ENCODE measurements around the gene LATS2. TPM values are rescaled to one million over a fixed set of nuclear protein-coding genes. Genes with fewer than 3 reads are reported as not detected.
"Not testable (repeated sequence)": the region's sequence is repeated elsewhere in the genome, so short reads cannot be mapped to it uniquely, and the experiment has no call there.

Gene LATS2
- total RNA-seq, 4 donors from 2014 or later: 13.2 to 27.6 (median 21.1) TPM

DNA sequence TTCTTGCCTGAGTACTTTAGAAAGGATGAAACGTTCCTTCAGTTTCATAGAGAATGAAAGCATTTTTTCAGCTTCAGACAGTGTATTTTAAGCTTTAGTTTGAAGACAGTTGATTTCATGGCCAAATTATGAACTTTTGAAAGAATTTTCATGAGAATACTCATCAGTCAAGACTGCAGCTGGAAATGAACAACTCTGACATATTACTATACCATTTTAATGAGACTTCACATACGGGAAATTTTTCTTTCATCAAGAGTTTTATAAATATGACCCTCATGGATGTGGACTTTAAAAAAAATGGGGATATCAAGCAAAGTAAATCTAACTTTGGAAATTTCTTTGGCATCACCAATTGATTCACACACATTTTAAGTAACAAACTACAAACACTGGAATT, 6.4 kb downstream of the LATS2 start:
- 20 to 23% methylated on average over 2 of the region's 2 CpGs for WGBS, 2 donors
- no peak overlapping the region for H3K4me3 ChIP-seq (ENCODE audit: low read depth, poor library complexity, severe bottlenecking)
- TF ChIP-seq CTCF (IDR thresholded peaks at IDR 0.05): no peak
- no peak for TF ChIP-seq POLR2A (IDR thresholded peaks at IDR 0.05)
- DNase-seq (ENCODE audit: low spot score in 2 of 2): no peak
- intact Hi-C loops (cut with DNase I; ENCODE audit: low total_unique reads): no loop called here

DNA sequence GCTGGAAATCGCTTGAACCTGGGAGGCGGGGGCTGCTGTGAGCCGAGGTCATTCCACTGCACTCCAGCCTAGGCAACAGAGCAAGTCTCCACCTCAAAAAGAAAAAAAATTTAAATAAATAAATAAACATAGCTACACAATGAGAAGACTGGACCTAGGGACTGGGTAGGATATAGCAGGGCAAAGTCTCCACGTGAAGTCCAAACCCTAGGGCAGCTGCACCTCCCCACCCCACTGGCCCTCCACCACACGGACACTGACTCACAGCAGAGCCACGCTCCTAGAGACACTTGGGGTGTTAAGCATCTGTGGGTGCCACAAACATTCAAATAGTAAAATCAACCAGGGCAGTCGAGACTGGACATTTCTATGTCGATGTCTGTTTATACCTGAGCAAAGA, 7.1 kb downstream of the LATS2 start:
- intact Hi-C loops (cut with DNase I; ENCODE audit: low total_unique reads): no loop called here
- TF ChIP-seq POLR2A (IDR thresholded peaks at IDR 0.05) (no peak), CTCF (IDR thresholded peaks at IDR 0.05) (no peak)
- 87 to 91% methylated on average over 8 of the region's 8 CpGs for WGBS, 2 donors
- H3K4me3 ChIP-seq (ENCODE audit: low read depth, poor library complexity, severe bottlenecking): no peak overlapping the region
- peak in 1 of 2 donors; percentile 73 for DNase-seq (ENCODE audit: low spot score in 2 of 2)

DNA sequence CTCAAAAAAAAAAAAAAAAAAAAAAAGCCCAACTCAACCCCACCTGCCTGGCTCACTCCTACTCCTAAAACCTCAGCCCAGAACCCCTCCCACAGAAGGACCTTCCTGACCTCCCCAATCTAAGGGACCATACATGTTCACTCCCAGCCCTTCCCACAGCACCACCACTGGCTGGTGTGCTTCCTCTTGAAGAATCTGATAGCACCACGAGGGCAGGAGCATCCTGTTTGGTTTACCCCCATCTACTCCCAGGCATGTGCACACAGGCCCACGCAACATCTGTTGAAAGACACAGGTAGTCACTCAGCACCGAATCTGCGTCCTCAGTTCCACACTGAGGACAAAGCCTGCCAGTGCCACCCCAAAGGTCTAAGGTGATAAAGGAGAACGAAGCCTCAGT, 8.2 kb downstream of the LATS2 start:
- H3K4me3 ChIP-seq (ENCODE audit: low read depth, poor library complexity, severe bottlenecking): no peak overlapping the region
- no peak for TF ChIP-seq CTCF (IDR thresholded peaks at IDR 0.05)
- TF ChIP-seq POLR2A (IDR thresholded peaks at IDR 0.05): no peak
- intact Hi-C loops (cut with DNase I; ENCODE audit: low total_unique reads): no loop called here
- WGBS, 2 donors: 74 to 86% methylated on average over 5 of the region's 5 CpGs
- peak in 1 of 2 donors; percentile 37 for DNase-seq (ENCODE audit: low spot score in 2 of 2)

DNA sequence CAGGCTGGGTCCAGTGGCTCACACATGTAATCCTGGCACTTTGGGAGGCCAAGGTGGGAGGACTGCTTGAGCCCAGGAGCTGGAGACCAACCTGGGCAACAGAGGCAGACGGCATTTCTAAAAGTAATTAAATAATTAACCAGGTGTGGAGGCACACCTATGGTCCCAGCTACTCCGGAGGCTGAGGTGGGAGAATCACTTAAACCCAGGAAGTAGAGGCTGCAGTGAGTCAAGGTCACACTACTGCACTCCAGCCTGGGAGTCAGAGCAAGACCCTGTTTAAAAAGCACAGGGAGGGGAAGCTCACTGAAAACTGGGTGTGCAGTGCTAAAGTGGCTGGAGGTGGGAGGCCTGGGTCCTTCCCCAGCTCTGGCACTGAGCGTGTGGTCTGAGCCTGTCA, 9.7 kb downstream of the LATS2 start:
- TF ChIP-seq CTCF (IDR thresholded peaks at IDR 0.05): no peak
- TF ChIP-seq POLR2A (IDR thresholded peaks at IDR 0.05): no peak
- no peak for DNase-seq (ENCODE audit: low spot score in 2 of 2)
- no peak overlapping the region for H3K4me3 ChIP-seq (ENCODE audit: low read depth, poor library complexity, severe bottlenecking)
- 93 to 94% methylated on average over 3 of the region's 3 CpGs for WGBS, 2 donors
- intact Hi-C loops (cut with DNase I; ENCODE audit: low total_unique reads): no loop called here

GRCh38 chr13:21050288-21051197, 10.8 kb downstream of the LATS2 start:
- intact Hi-C loops (cut with DNase I; ENCODE audit: low total_unique reads): no loop called here
- H3K4me3 ChIP-seq (ENCODE audit: low read depth, poor library complexity, severe bottlenecking): no peak overlapping the region
- no peak for DNase-seq (ENCODE audit: low spot score in 2 of 2)
- TF ChIP-seq CTCF (IDR thresholded peaks at IDR 0.05): no peak
- no peak for TF ChIP-seq POLR2A (IDR thresholded peaks at IDR 0.05)
- WGBS, 2 donors: 94 to 95% methylated on average over 16 of the region's 16 CpGs

DNA sequence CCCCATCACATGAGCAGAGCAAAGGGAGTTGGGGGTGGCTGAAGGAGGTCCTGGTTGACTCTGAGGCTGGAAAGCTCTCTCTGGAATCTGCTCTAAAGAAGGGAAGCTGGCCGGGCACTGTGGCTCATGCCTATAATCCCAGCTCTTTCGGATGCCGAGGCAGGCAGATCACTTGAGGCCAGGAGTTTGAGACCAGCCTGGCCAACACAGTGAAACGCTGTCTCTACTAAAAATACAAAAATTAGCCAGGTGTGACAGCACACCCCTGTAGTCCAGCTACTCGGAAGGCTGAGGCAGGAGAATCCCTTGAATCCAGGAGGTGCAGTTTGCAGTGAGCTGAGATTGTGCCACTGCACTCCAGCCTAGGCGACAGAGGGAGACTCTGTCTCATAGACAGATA, 11.7 kb downstream of the LATS2 start:
- intact Hi-C loops (cut with DNase I; ENCODE audit: low total_unique reads); H3K4me3 ChIP-seq (ENCODE audit: low read depth, poor library complexity, severe bottlenecking): not testable (repeated sequence)
- peak in 1 of 2 donors; percentile 36 for DNase-seq (ENCODE audit: low spot score in 2 of 2)
- WGBS, 2 donors: 87 to 92% methylated on average over 6 of the region's 6 CpGs
